Lung (tissue), 12 donors: Measurements from ENCODE around the gene CARD11. TPM values are rescaled to one million over a fixed set of nuclear protein-coding genes. Genes with fewer than 3 reads are reported as not detected.

Experiments used
- ATAC-seq: fragments of 200-7000 bp; cut with Tn5 transposase; one replicate; pipeline ENCODE4 v1.9.1; 2020; ENCODE audit warnings: moderate number of reproducible peaks; ENCODE audit not compliant: insufficient read depth, low FRiP score
- DNase-seq, 3 donors: peaks; one replicate each; pipeline ENCODE4 v3.0.0-alpha.2; 2013 to 2017
- H3K27ac ChIP-seq, 2 donors: one replicate each; pipeline ENCODE4 v1.5.1; 2013; ENCODE audit warnings: mild to moderate bottlenecking in 2 of 2, moderate library complexity in 2 of 2, control low read depth in 1 of 2, inconsistent platforms in 1 of 2, low read depth in 1 of 2, low read length in 1 of 2
- H3K27me3 ChIP-seq, 3 donors: one replicate each; pipeline ENCODE4 v1.5.1; 2013; ENCODE audit warnings: low read length in 2 of 3; ENCODE audit not compliant: control insufficient read depth in 3 of 3, insufficient read depth in 3 of 3
- H3K36me3 ChIP-seq, 4 donors: one replicate each; pipeline ENCODE4 v1.5.1; 2013; ENCODE audit warnings: low read length in 4 of 4, mild to moderate bottlenecking in 1 of 4, moderate library complexity in 1 of 4; ENCODE audit not compliant: control insufficient read depth in 4 of 4, insufficient read depth in 4 of 4
- H3K4me1 ChIP-seq, 5 donors: one replicate each; pipeline ENCODE4 v1.5.1; 2013; ENCODE audit warnings: low read length in 5 of 5, mild to moderate bottlenecking in 2 of 5, moderate library complexity in 1 of 5; ENCODE audit not compliant: control insufficient read depth in 5 of 5, insufficient read depth in 5 of 5
- H3K4me3 ChIP-seq: one replicate; pipeline ENCODE4 v1.5.1; 2013; ENCODE audit warnings: mild to moderate bottlenecking, control low read depth, moderate library complexity
- H3K9ac ChIP-seq, 2 donors: one replicate each; pipeline ENCODE4 v1.5.1; 2013; ENCODE audit warnings: low read length in 2 of 2, control low read depth in 1 of 2; ENCODE audit not compliant: insufficient read depth in 1 of 2
- H3K9me3 ChIP-seq, 4 donors: one replicate each; pipeline ENCODE4 v1.5.1; 2013; ENCODE audit warnings: low read length in 3 of 4, mild to moderate bottlenecking in 1 of 4, moderate library complexity in 1 of 4; ENCODE audit not compliant: control insufficient read depth in 4 of 4, insufficient read depth in 3 of 4
- CTCF ChIP-seq: IDR thresholded peaks from 2 replicates; pipeline ENCODE4 v1.5.1; 2012; ENCODE audit warnings: mild to moderate bottlenecking; ENCODE audit errors: control extremely low read depth, extremely low read depth
- WGBS, 2 donors: extraction: QIAGEN DNeasy Blood & Tissue Kit; methylation state at CpG; one replicate each; pipeline ENCODE4 v1.1.7; 2013; 5-methylcytosine and 5-hydroxymethylcytosine counted together
- polyA plus RNA-seq, 2 donors: library from polyadenylated mRNA; stranded (reverse); fragments of 200-250 nt; gene quantifications; one replicate each; pipeline ENCODE4 v1.2.1, GENCODE V29; 2013
- total RNA-seq, 2 donors: library from RNA; depleted of rRNA in 1 of 2; stranded (reverse); fragments of >200 nt in 1 of 2; gene quantifications; one replicate each; pipeline ENCODE4 v1.2.1, GENCODE V29; 2014 to 2021
- donor health status: control.
- donor health status: control.
- donor health status: Bipolar disorder and iron deficiency.
- donor health status: healthy.
- donor health status: DM: yes; HTN: yes; CAD: no.

The CARD11 gene
- total and polyA plus RNA-seq, 4 donors, result 1.5 to 4.3 (median 3.7) TPM

- no peak for ATAC-seq
- Histone ChIP-seq H3K27me3 (no peaks in the 10 kb centered on the region), H3K4me1 (no peaks in the 10 kb centered on the region), H3K4me3 (no peak overlapping the region), H3K27ac (no peak overlapping the region), H3K9ac (no peak overlapping the region), H3K36me3 (no peaks in the 10 kb centered on the region), H3K9me3 (peaks cover 0 to 14% (median 5%) of the 10 kb centered on the region in 4 donors)
- no peak for DNase-seq
- 95 to 97% methylated on average over 6 of the region's 6 CpGs for WGBS, 2 donors
- TF ChIP-seq CTCF, result no peak
Observed at GRCh38 chr7:2969398-2970306, 74.0 kb downstream of the CARD11 start.

GRCh38 chr7:2968616-2969397 is 74.9 kb downstream of the CARD11 start:
- Histone ChIP-seq H3K27me3 (no peaks in the 10 kb centered on the region), H3K9ac (no peak overlapping the region), H3K4me3 (no peak overlapping the region), H3K36me3 (no peaks in the 10 kb centered on the region), H3K9me3 (peaks cover 0 to 14% (median 7%) of the 10 kb centered on the region in 4 donors), H3K27ac (no peak overlapping the region), H3K4me1 (no peaks in the 10 kb centered on the region)
- no peak for ATAC-seq
- TF ChIP-seq CTCF, result no peak
- no peak for DNase-seq
- 90 to 94% methylated on average over 13 of the region's 13 CpGs for WGBS, 2 donors

- 89 to 93% methylated on average over 8 of the region's 8 CpGs for WGBS, 2 donors
- H3K27ac ChIP-seq, result no peak overlapping the region
- H3K4me1 ChIP-seq, result no peaks in the 10 kb centered on the region
- TF ChIP-seq CTCF, result no peak
- no peaks in the 10 kb centered on the region for H3K27me3 ChIP-seq
- no peak overlapping the region for H3K9ac ChIP-seq
- H3K4me3 ChIP-seq, result no peak overlapping the region
- ATAC-seq (no peak), DNase-seq (no peak)
- no peaks in the 10 kb centered on the region for H3K36me3 ChIP-seq
- peaks cover 0 to 14% (median 7%) of the 10 kb centered on the region in 4 donors for H3K9me3 ChIP-seq
Observed at GRCh38 chr7:2968176-2968575, 75.5 kb downstream of the CARD11 start.
